Measurements from ENCODE around the gene RBP5.

The RBP5 gene

DNA sequence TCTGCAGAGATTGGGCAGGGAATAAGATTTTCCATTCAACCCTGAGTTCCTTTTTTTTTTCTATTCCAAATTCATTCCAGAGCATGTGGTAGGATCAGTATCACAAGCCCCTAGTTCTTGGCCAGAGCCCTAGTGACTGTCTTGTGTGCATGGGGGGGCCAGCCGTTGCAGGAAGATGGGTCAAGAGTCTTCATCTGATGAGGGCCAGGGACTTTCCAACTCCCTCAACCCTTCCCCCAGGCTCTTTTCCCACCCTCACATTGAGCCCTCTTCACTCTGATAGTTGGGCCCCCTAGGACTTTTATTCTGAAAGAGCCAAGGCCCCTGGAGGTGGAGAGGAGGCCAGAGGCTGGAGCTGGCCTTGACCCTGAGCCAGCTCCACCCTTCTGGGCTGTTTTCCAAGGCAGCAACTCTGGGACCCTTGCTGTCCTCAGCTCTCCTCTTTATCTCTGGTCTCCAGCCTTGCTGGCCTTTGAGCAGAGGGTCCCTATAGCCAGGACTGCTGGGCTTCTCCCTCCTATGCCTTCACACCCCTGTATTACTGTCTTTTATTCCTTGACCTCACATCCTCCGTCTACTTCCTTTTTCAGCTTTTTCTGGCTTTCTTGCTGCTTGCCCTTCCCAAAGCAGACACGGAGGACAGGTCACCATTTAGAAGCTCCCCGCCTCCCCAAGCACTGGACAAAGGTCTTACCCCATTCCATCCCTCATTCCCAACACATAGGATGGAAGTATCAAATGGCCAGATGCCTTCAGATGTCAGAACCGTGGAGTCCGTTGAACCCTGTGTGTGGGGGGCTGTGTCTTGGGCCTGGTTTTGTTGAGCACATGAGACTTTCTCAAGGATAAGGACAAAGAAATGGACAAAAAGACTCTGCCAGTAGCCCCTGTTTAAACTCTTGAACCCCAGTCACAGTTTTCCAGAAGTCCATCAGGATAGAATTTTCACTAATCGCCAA lies 5.6 kb downstream of the RBP5 start:
- no peak overlapping the region for H3K4me3 Mint-ChIP-seq
- H3K4me1 Mint-ChIP-seq (ENCODE audit: low read depth), result peaks cover 2% of the 10 kb centered on the region
- H3K27me3 Mint-ChIP-seq (ENCODE audit: low read depth), result no peaks in the 10 kb centered on the region
- H3K27ac Mint-ChIP-seq, result no peak overlapping the region
- no peaks in the 10 kb centered on the region for H3K9me3 Mint-ChIP-seq
- H3K36me3 Mint-ChIP-seq (ENCODE audit: low read depth), result peaks cover 10% of the 10 kb centered on the region

GRCh38 chr12:7121324-7121723 lies 7.4 kb downstream of the RBP5 start:
- H3K27ac Mint-ChIP-seq, result no peak overlapping the region
- H3K4me1 Mint-ChIP-seq (ENCODE audit: low read depth), result peaks cover 5% of the 10 kb centered on the region
- no peaks in the 10 kb centered on the region for H3K27me3 Mint-ChIP-seq (ENCODE audit: low read depth)
- H3K9me3 Mint-ChIP-seq, result no peaks in the 10 kb centered on the region
- no peak overlapping the region for H3K4me3 Mint-ChIP-seq
- peaks cover 11% of the 10 kb centered on the region for H3K36me3 Mint-ChIP-seq (ENCODE audit: low read depth)

- Mint-ChIP-seq H3K36me3 (ENCODE audit: low read depth) (peaks cover 17% of the 10 kb centered on the region), H3K27ac (no peak overlapping the region), H3K9me3 (no peaks in the 10 kb centered on the region), H3K4me3 (no peak overlapping the region), H3K27me3 (ENCODE audit: low read depth) (no peaks in the 10 kb centered on the region), H3K4me1 (ENCODE audit: low read depth) (peaks cover 7% of the 10 kb centered on the region)
These were observed 8.5 kb downstream of the RBP5 start for GRCh38 chr12:7120166-7120565.

DNA sequence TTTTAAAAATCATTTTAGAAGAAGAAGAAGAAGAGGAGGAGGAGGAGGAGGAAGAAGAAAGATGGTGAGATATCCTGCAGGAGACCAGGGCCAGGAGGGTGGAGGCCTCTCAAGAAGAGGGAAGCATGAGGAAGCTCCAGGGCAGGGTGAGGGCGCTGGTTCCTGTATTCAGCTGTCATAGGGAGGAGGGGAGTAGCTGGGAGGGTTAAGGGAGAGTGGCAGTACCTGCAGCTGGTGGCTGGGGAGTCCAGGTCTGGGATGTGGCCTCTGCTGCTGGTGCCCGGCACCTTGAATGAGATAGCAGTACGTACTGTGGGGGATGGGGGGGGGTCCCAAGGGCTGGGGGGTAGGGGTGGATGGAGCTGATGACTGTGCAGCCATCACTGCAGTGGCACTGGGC lies 9.8 kb downstream of the RBP5 start:
- Mint-ChIP-seq H3K27ac (no peak overlapping the region), H3K9me3 (no peaks in the 10 kb centered on the region), H3K4me3 (no peak overlapping the region), H3K27me3 (ENCODE audit: low read depth) (no peaks in the 10 kb centered on the region), H3K36me3 (ENCODE audit: low read depth) (peaks cover 22% of the 10 kb centered on the region), H3K4me1 (ENCODE audit: low read depth) (peaks cover 9% of the 10 kb centered on the region)

GRCh38 chr12:7117670-7118069 lies 11.0 kb downstream of the RBP5 start:
- no peak overlapping the region for H3K27ac Mint-ChIP-seq
- H3K4me1 Mint-ChIP-seq (ENCODE audit: low read depth), result peaks cover 15% of the 10 kb centered on the region
- no peak overlapping the region for H3K4me3 Mint-ChIP-seq
- no peaks in the 10 kb centered on the region for H3K9me3 Mint-ChIP-seq
- H3K36me3 Mint-ChIP-seq (ENCODE audit: low read depth), result peaks cover 25% of the 10 kb centered on the region
- H3K27me3 Mint-ChIP-seq (ENCODE audit: low read depth), result no peaks in the 10 kb centered on the region

GRCh38 chr12:7116916-7117315 lies 11.8 kb downstream of the RBP5 start:
- no peak overlapping the region for H3K4me3 Mint-ChIP-seq
- no peak overlapping the region for H3K27ac Mint-ChIP-seq
- no peaks in the 10 kb centered on the region for H3K9me3 Mint-ChIP-seq
- peaks cover 25% of the 10 kb centered on the region for H3K36me3 Mint-ChIP-seq (ENCODE audit: low read depth)
- peaks cover 17% of the 10 kb centered on the region for H3K4me1 Mint-ChIP-seq (ENCODE audit: low read depth)
- H3K27me3 Mint-ChIP-seq (ENCODE audit: low read depth), result no peaks in the 10 kb centered on the region

GRCh38 chr12:7116196-7116595 lies 12.5 kb downstream of the RBP5 start:
- Mint-ChIP-seq H3K27ac (no peak overlapping the region), H3K9me3 (no peaks in the 10 kb centered on the region), H3K4me3 (no peak overlapping the region), H3K4me1 (ENCODE audit: low read depth) (peaks cover 18% of the 10 kb centered on the region), H3K36me3 (ENCODE audit: low read depth) (peaks cover 24% of the 10 kb centered on the region), H3K27me3 (ENCODE audit: low read depth) (no peaks in the 10 kb centered on the region)

DNA sequence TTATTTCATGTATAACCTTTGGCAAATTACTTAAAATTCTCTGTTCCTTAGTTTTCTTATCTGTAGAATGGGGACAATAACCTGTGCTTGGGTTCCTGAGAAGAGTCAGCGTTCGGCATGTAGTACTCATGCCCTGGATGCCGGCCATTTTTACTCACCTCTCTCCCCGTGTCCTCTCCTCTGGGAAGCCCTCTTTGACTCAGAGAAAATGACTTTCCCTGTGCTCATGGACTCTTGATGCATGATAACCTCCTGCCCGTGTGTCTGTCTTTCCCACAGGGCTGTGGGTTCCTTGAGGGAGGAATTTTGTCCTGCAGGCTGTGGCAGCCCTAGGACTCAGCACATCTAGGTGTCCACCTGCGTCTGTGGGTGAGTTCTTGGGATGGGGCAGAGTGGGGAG lies 13.8 kb downstream of the RBP5 start:
- no peaks in the 10 kb centered on the region for H3K27me3 Mint-ChIP-seq (ENCODE audit: low read depth)
- peaks cover 30% of the 10 kb centered on the region for H3K4me1 Mint-ChIP-seq (ENCODE audit: low read depth)
- H3K9me3 Mint-ChIP-seq, result no peaks in the 10 kb centered on the region
- no peak overlapping the region for H3K27ac Mint-ChIP-seq
- peaks cover 24% of the 10 kb centered on the region for H3K36me3 Mint-ChIP-seq (ENCODE audit: low read depth)
- no peak overlapping the region for H3K4me3 Mint-ChIP-seq

DNA sequence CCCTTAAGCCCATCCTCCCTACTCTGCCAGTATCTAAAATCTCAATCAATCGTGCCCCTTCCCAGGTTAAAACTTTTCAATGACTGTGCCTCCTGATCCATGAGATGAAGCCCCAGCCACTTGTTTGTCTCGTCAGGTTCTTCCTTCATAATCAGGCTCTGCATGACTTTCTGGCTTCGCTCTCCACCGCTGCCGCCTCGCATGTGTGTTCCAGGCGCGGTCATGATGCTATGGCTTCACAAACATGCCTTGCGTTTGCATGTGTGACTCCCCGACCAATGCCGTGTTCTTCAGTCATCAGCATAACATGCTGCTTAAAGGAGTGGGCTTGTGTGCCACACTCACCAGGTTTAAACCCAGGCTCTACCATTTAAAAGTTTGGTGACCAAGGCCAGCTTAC lies 14.7 kb downstream of the RBP5 start:
- no peaks in the 10 kb centered on the region for H3K9me3 Mint-ChIP-seq
- H3K27me3 Mint-ChIP-seq (ENCODE audit: low read depth), result no peaks in the 10 kb centered on the region
- H3K4me3 Mint-ChIP-seq, result no peak overlapping the region
- peaks cover 24% of the 10 kb centered on the region for H3K36me3 Mint-ChIP-seq (ENCODE audit: low read depth)
- peak overlapping the region; percentile 65 for H3K27ac Mint-ChIP-seq
- H3K4me1 Mint-ChIP-seq (ENCODE audit: low read depth), result peaks cover 37% of the 10 kb centered on the region

GRCh38 chr12:7113389-7113871 lies 15.3 kb downstream of the RBP5 start:
- peaks cover 37% of the 10 kb centered on the region for H3K4me1 Mint-ChIP-seq (ENCODE audit: low read depth)
- peaks cover 21% of the 10 kb centered on the region for H3K36me3 Mint-ChIP-seq (ENCODE audit: low read depth)
- peak overlapping the region; percentile 47 for H3K27ac Mint-ChIP-seq
- H3K27me3 Mint-ChIP-seq (ENCODE audit: low read depth), result no peaks in the 10 kb centered on the region
- H3K9me3 Mint-ChIP-seq, result no peaks in the 10 kb centered on the region
- no peak overlapping the region for H3K4me3 Mint-ChIP-seq

DNA sequence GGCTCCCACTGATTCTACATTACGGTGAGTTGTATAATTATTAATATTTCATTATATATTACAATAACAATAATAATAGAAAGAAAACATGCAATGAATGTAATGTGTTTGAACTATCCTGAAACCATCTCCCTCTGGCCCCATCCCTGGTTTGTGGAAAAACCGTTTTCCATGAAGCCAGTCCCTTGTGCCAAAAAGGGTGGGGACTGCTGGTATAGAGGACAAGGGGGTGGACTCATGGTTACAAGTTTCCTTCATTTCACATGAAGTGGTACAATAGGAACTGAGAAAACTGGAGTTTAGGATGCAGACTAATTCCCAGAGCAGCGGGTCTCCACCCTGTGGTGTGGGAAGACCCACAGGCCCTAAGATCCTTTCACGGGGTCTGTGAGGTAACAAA lies 16.6 kb downstream of the RBP5 start:
- Mint-ChIP-seq H3K27me3 (ENCODE audit: low read depth) (no peaks in the 10 kb centered on the region), H3K9me3 (no peaks in the 10 kb centered on the region), H3K4me1 (ENCODE audit: low read depth) (peaks cover 40% of the 10 kb centered on the region), H3K27ac (no peak overlapping the region), H3K36me3 (ENCODE audit: low read depth) (peaks cover 18% of the 10 kb centered on the region), H3K4me3 (no peak overlapping the region)

GRCh38 chr12:7110661-7111060 lies 18.0 kb downstream of the RBP5 start:
- Mint-ChIP-seq H3K4me1 (ENCODE audit: low read depth) (peaks cover 43% of the 10 kb centered on the region), H3K27ac (no peak overlapping the region), H3K4me3 (no peak overlapping the region), H3K27me3 (ENCODE audit: low read depth) (no peaks in the 10 kb centered on the region), H3K9me3 (peaks cover 11% of the 10 kb centered on the region), H3K36me3 (ENCODE audit: low read depth) (peaks cover 25% of the 10 kb centered on the region)

DNA sequence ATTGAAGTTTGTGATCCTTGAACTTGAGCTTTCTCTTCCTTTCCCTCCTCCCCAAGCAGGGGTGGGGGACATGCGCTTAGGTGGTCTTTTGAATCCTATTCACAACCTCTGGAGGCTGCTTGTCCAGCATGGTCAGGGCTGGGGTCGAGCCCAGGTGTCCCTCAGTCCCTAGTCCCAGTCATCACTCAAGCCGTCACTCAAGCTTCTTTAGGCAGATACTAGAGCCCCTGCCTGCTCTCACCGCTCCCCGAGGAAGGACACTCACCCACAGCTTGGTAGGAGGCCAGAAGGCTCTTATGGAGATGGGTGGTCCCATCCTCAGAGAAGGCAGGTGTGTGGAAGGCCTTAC lies 19.1 kb downstream of the RBP5 start:
- Mint-ChIP-seq H3K36me3 (ENCODE audit: low read depth) (peaks cover 22% of the 10 kb centered on the region), H3K27me3 (ENCODE audit: low read depth) (no peaks in the 10 kb centered on the region), H3K27ac (peak overlapping the region; percentile 81), H3K4me1 (ENCODE audit: low read depth) (peaks cover 44% of the 10 kb centered on the region), H3K9me3 (peaks cover 13% of the 10 kb centered on the region), H3K4me3 (peak overlapping the region; percentile 93)

- Mint-ChIP-seq H3K4me3 (peak within 1 kb of the TSS; percentile 93), H3K36me3 (ENCODE audit: low read depth) (peaks cover 19% of the 10 kb centered on the region), H3K9me3 (peaks cover 13% of the 10 kb centered on the region), H3K4me1 (ENCODE audit: low read depth) (peaks cover 42% of the 10 kb centered on the region), H3K27me3 (ENCODE audit: low read depth) (no peaks in the 10 kb centered on the region), H3K27ac (peak within 1 kb of the TSS; percentile 92)
These were observed 19.7 kb downstream of the RBP5 start, which contains the start of gene C1RL for GRCh38 chr12:7108796-7109571. TSS of gene C1RL (minus strand) at chr12:7109214. CDS start at chr12:7109180, 34 bp downstream.
